Superior temporal gyrus (tissue), 1 donor: Measurements from ENCODE around the gene LARP6.
"Not testable (repeated sequence)": the region's sequence is repeated elsewhere in the genome, so short reads cannot be mapped to it uniquely, and the experiment has no call there.

Experiments
- DNase-seq: peaks from one replicate; pipeline ENCODE4 v3.0.0-alpha.2; 2016; ENCODE audit errors: extremely low spot score

LARP6 gene

DNA sequence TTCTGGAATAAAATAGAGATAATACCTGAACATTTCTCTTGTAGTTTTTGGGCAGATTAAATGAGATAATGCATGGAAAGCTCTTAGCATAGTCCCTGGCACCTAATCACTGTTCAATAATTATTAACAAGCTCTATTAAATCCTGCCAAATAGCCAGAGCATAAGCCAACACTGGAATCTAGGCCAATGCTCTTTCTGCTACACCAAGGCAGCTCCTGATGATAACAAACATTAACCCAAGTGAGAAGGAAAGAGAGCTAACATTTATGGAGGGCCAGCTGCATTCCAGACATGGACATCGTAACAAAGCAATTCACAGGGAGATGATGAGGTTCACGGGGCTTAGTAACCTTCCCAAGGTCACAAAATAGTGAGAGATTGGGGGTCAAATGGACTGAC lies 23.3 kb downstream of the LARP6 start:
- DNase-seq, result no peak

DNA sequence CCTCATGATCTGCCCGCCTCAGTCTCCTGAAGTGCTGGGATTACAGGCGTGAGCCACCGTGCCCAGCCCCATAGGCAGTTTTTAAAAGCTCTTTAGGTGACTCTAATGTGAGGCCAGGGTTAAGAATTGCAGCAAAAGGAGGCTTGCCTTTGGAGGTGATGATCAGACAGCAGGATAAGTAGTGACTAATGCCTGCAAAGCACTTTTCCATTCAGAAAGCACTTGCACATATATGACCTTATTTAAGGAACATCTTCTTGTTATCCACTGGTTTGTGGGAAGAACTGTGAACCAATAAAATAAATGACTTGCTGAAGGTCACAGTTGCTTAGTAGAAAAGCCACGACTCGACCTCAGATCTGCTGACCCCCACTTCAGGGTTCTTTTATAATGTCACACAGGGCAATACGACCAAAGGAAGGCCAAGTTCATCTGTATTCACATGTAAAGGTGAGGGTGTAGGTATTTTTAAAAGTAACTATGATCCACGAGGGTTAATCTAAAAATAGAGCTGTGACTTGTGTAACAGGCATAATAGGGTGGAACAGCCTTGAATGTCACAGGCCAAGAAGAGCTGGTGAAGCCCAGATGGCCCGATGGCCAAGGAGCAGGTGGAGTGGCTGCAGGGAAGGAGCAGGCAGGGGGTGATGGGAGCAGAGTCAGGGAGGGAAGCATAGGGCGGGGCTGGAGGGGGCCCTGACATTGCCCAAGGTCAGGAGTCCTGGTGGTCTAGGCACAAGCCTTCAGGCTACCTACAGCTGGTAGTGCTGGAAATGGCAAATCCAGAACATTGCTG lies 24.4 kb downstream of the LARP6 start:
- no peak for DNase-seq

DNA sequence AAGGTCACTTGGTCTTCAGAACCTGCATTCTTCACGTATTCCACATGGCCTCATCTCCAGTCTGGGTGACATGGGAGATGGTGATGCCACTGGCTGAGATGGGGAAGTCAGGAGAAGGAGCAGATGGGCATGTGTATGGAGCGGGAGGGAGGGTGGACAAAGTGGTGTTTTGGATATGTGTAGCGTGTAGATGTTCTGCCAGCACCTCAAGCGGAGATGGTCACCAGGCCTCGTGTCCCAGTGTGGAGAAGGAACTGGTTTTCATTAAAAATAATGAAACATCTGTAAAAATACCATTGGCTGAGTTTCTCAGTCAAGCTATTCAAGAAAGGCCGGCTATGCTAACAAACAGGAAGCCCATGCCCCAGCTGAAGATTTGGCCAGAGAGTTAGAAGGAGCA lies 26.2 kb downstream of the LARP6 start:
- DNase-seq, result no peak

DNA sequence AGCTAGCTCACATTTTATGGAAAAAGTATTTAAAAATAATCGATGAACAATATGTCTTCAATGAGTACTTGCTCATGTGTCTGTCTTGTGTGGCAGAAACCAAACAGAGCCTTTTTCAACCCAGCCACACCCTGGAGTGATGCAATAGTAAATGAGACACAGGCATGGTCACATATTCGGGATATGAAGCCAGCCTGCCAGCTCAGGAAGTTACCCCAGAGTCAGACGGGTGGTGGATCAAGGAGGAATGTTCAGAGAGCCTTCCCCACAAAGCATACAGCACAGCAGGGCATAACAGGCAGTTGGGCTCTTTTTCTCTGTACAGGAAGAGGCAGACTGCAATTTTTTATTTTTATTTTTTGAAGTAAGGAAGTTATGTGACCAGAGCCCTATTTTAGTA lies 27.3 kb downstream of the LARP6 start:
- DNase-seq, result no peak

DNA sequence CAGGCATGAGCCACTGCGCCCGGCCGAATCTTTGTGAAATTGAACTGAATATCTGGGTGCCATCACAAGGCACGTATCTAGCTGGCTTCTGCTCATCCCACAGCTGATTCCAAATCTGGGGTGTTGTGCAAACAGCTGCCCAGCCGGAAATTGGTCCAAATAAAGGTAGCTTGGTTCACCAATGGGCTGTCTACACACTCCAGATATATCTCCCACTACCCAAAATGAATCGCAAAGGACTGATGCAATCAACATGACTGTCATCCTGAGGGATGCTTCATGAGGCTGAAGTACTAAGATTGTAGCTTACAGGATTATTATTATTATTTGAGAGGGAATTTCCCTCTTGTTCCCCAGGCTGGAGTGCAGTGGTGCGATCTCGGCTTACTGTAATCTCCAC lies 28.1 kb downstream of the LARP6 start:
- DNase-seq, result no peak

DNA sequence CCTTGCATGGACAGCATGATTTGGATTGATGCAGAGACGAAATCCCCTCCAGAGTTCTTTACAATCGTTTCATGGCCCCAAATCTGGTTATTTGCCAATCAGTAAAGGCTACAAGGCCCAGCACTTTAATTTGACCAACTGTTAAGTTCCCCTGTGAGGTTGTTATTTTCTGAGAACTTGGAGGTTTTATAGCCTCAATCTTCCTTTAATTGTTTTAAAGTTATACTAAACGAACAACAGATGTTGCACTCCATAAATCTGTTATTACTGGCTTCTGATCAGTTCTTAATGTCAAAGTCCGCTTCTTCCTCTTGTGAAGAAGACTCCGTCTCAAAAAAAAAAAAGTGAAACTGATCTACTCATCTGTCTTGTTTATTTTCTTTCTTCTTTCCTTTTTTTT lies 30.8 kb downstream of the LARP6 start:
- DNase-seq, result no peak

DNA sequence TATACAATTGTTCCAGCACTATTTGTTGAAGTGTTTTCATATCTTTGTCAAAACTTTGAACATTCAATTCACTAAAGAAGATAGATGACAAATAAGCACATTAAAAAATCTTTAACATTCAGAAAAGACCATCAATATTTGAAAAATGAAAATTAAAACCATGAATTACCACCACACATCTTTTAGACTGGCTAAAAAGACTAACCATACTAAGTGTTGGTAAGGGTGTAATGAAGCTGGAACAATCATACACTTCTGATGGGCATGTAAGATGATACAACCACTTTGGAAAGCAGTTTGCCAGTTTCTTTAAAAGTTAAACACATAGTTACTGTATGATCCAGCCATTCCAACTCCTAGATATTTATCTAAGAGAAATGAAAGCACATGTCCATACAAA lies 33.7 kb downstream of the LARP6 start:
- no peak for DNase-seq

DNA sequence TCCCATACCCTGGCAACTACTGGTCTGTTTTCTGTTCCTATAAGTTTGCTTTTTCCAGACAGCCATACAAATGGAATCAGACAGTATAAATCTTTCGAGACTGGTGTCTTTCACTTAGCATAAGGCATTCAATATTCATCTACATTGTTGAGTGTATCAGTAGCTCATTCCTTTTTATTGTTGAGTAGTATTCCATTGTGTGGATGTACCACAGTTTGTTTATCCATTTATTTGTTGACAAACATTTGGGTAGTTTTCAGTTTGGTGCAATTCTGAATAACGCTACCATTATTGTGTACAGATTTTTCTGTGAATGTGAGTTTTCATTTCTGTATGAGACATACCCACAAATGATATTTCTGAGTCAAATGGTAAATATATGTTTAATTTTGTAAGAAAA lies 35.4 kb downstream of the LARP6 start:
- DNase-seq, result no peak

DNA sequence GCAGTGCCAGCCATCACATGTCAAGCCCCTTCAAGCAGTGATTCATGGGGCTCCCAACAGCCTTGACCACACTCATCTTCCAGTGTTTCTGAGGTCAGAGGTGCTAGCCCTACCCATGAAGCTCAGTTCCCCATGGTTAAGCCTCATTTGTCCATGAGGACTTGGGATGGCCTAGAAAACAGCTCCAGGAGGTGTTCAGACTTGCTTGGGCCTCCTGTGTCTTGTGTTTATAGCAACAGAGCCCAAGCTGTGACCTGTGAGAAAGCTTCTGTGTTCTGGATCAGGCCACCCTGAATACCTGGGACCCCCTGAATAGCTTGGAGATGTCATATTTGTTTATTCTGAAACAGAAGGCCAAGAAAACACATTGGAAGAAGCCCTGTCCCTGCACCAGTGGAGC lies 36.7 kb downstream of the LARP6 start:
- no peak for DNase-seq

DNA sequence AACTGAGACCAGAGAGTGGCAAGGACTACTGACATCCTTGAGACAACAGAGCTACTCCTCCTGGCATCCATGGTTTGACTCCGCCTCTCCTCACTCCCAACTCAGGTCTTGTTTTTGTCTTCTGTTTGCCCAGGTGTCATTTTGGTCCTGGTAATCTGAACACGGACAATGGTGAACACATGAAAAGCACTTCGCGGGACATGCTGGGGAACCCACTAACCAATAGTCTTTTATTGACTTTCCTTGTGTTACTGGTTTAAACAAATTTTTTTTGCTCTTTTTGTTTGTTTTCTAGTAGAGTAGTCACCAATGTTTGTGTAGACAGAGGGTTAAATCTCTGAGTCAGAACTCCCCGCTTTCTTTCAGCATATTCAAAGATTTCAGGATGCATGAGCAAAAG lies 38.4 kb downstream of the LARP6 start:
- no peak for DNase-seq

DNA sequence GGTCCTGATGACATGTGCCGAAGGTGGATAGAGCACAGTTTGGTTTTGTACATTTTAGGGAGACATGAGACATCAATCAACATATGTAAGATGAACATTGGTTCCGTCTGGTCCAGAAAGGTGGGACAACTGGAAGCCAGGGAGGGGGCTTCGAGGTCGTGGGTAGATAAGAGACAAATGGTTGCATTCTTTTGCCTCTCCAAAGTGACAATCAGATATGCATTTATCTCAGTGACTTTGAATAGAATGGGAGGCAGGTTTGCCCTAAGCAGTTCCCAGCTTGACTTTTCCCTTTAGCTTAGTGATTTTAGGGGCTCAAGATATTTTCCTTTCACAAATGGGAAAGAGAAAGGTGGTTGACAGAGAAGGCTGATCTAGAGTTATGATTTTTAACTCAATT lies 38.9 kb downstream of the LARP6 start:
- not testable (repeated sequence) for DNase-seq

DNA sequence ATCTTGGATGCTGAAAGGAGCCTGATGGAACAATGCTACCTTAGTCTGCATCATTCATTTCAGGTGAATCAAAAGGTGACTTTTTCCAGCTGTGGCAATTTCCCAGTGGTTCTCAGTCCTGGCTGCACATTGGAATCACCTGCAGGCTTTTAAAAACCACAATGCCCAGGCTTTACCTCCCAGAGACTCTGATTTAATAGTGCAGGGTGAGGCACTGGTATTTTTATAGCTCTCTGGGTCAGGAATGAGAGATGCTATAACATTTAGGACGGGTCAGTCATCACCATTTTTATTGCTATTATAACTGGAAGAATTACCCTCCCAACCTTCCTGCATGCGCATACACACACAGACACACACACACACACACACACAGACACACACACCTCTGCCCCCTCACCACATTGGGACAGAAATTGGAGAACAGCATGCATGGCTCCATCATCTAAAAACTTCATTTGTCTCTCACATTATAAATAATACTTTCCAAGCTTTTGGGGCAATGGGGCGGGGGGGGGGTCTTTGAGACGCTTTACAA lies 41.1 kb downstream of the LARP6 start:
- no peak for DNase-seq

DNA sequence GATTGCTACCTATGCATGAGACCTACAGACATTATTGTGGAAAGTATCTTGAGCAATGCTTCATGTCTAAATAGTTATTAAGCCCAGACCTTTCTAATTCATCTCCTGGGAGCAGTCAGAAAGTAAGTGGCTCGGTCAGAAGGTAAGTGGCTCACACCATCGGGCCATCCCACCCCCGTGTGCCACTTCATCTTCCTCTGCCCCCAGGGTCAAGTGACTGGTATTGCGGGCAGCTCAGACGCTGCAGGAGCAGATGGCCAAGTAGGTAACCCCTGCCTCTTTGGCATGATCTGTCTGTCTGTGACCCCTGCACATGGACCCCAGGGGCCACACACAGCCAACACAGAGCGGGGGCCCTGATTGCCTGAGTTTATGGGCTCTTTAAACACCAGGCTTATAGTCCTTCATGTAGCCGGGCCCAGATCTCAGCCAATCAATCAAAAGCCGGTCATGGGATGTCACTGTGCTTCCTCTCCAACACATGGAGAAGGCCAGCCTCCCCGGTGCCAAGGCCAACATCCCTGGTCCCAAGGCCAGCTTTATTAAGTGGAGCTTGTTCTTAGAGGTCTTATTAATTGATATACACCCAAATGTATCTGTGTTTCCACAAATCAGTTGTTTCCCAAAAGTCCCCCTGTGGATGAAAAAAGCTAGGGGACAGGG lies 42.9 kb downstream of the LARP6 start:
- DNase-seq, result no peak

DNA sequence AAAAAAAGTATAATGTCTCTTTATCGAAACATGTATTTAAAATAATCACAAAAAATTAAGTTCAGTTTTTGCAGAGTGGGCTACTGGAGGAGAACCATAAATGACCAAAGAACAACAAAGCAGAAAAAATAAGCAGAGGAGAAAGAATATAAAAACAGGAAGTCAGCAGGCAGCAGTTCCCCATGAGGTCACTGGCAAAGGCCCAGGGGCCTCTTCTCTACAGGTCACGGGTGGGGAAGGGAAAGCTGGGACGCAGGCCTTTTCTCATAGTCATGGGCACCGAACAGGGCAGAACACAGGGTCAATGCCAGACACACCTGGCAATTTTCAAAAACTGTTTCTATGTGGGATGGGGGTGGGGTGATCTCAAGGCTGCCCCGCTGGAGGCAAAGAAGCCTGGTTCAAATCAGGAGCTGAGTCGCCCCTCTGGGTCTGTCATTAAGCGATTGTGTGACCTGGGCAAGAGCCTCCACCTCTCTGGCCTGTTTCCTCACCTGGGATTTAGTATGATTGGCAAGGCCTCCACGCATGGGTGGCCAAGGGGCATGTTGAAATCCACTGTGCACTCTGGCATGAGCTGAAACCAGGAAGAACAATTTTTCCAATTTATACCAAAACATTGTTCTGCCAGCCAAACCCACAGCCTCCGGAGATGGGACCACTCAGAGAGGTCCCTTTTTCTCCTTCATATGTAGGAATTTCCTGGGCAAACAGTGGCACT lies 46.8 kb downstream of the LARP6 start:
- no peak for DNase-seq

DNA sequence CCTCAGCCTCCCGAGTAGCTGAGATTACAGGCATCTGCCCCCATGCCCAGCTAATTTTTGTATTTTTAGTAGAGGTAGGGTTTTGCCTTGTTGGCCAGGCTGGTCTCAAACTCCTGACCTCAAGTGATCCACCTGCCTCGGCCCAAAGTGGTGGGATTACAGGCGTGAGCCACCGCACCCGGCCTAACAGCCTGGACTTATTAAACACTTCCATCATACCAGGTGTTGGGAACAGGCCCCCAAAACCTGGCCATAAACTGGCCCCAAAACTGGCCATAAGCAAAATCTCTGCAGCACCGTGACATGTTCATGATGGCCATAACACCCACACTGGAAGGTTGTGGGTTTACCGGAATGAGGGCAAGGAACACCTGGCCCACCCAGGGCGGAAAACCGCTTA lies 49.6 kb downstream of the LARP6 start:
- not testable (repeated sequence) for DNase-seq

DNA sequence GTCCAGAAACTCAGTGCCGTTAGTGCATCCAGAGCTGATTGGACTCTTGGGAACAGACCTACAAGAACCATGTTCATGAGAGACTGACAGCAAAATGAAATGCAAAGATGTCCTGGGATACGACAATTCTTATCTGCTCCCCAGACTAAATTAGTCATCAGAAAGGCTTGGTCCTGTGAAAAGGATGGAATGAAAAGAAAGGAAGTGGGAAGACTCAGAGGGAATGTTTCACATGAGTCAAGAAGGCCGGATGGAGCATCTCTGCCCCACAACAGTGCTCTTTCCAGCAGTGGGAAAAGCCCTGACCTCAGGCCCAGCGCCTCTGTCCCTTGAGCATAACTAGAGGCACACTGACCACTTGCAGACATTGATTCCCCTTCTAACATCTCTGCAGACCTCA lies 51.3 kb downstream of the LARP6 start:
- DNase-seq, result no peak

DNA sequence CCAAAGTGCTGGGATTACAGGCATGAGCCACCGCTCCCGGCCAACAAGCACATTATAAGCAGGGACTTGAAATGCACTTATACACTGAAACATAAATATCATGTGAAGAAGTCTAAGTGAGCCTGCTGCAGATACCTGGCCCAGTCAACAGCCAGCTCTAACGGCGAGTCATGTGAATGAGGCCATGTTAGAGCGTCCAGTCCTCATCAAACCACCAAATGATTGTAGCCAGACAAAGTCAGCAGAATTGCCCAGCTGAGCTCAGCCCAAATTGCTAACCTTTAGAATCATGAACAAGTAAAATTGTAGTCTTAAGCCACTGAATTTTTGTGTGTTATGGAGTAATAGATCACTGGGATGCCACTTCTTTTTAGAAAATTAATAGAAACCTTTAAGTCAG lies 52.8 kb downstream of the LARP6 start:
- DNase-seq, result no peak

DNA sequence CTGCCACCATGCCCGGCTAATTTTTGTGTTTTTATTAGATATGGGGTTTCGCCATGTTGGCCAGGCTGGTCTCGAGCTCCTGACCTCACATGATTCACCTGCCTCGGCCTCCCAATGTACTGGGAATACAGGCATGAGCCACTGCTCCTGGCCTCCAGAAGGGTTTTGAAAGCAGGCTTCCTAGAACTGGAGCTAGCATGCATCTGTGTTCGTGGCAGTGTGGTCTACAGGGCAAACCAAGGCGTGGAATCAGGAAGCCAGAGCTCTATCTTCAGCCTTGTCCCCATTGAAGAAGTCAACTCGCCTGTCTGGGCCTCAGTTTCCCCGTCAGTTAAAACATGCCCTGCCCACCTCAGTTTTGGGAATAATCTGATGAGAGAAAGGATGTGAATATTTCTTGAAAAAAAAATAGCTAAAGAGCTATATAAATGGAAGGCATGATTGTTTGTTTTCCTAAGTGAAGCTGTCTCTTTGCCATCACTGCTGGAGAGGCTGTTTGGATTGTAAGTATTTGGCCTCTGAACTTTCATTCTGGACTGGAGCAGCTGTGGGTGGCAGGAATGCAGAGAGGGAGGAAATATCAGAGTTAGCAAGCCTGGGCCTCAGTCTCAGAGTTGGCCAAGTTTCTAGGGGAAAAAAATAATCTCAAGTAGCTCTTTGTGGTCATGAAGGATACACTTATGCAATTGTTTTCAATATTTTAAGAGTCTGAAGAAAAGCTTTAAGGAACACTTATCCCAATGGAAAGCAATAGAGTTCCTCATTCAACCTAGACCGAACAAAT lies 54.1 kb downstream of the LARP6 start:
- no peak for DNase-seq

DNA sequence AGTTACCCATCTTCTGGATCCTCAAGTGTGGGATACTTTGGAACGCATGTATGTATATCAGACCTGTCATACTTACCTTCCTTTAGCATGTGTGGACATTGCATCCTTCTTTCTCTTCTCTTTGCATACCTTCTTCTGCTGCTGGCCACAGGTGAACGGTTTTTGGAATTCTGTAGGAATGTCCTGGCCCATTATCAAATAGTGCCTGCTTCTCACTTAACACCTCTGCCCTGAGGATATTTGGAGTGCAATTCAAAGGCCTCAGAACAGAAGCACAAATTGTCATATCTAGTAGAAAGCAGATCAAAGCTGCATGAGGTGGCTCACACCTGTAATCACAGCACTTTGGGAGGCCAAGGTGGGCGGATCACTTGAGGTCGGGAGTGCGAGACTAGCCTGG lies 56.5 kb downstream of the LARP6 start:
- no peak for DNase-seq

DNA sequence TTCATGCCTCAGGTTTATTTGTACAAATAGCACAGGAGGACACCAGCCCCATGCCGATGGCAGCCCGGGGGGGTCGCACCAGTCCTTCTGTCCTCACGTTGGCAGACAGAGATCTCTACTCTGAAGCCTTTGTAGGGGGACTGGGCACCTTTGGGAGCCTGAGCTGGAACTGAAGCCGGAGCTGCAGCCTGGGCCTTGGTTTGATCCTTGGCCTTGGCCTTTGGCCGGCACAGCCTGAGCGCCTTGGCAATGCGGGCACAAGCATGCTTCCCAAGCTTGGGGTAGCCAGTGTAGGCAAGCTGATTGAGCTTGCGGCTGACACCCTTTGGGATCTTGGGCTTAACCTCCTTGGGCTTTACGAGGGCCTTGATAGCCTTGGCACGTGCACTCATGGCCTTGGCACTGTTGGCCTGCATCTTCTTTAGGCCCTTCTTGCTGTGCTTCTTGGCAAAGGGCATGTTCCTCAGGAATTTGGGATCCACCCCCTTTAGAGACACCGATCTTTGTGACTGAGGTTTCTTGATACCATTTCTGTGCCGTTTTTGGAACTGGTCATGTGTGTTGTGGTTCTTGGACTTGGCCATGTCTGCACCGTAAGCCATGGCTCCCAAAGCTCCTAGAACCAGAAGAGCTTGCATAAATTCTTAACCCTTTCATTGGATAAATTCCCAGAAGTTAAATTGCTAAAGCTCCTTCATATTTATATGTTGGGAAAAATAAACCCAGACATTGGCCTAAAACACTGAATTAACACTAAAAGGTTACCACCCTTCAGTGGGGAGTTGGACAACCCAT lies 57.2 kb downstream of the LARP6 start:
- DNase-seq, result no peak

DNA sequence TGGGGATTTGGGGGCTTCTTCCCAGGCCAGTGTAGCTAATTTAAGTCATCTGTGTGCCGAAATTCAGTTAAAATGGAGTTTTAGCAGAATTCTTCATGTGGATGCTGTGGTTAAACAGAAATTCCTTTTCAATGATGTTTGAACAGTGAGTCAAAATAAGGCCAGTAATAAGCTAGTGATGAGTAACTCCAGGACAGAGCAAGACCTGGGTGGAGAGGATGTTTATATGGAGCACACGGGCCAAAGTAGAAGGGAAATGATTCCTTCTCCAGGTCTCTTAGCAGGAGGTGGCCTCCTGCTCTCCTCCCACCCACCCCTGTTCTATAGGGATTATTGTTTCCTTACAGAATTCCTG lies 58.7 kb downstream of the LARP6 start:
- DNase-seq, result no peak
